Duodenal mucosa (tissue), 2 donors: ENCODE data around the gene AKT1.
A peak's percentile ranks its signal among the peaks of the same experiment; 100 is the strongest.

Source experiments
- H3K27ac ChIP-seq: one replicate; pipeline ENCODE4 v1.7.0; 2013; ENCODE audit warnings: low read depth, low read length
- H3K27me3 ChIP-seq, 2 donors: one replicate each; pipeline ENCODE4 v1.7.0; 2013; ENCODE audit warnings: low read length in 2 of 2, control low read depth in 1 of 2; ENCODE audit not compliant: insufficient read depth in 2 of 2, control insufficient read depth in 1 of 2
- H3K36me3 ChIP-seq, 2 donors: one replicate each; pipeline ENCODE4 v1.7.0; 2013; ENCODE audit warnings: low read length in 2 of 2, control low read depth in 1 of 2; ENCODE audit not compliant: insufficient read depth in 2 of 2, control insufficient read depth in 1 of 2
- H3K4me1 ChIP-seq, 2 donors: one replicate each; pipeline ENCODE4 v1.7.0; 2013; ENCODE audit warnings: low read length in 2 of 2, control low read depth in 1 of 2; ENCODE audit not compliant: insufficient read depth in 2 of 2, control insufficient read depth in 1 of 2
- H3K4me3 ChIP-seq, 2 donors: one replicate each; pipeline ENCODE4 v1.7.0; 2013; ENCODE audit warnings: low read length in 2 of 2, low read depth in 1 of 2
- H3K9ac ChIP-seq, 2 donors: one replicate each; pipeline ENCODE4 v1.7.0; 2013; ENCODE audit warnings: low read length in 2 of 2, low read depth in 1 of 2
- H3K9me3 ChIP-seq, 2 donors: one replicate each; pipeline ENCODE4 v1.7.0; 2013; ENCODE audit warnings: low read length in 2 of 2, control low read depth in 1 of 2; ENCODE audit not compliant: control insufficient read depth in 1 of 2

Gene AKT1

DNA sequence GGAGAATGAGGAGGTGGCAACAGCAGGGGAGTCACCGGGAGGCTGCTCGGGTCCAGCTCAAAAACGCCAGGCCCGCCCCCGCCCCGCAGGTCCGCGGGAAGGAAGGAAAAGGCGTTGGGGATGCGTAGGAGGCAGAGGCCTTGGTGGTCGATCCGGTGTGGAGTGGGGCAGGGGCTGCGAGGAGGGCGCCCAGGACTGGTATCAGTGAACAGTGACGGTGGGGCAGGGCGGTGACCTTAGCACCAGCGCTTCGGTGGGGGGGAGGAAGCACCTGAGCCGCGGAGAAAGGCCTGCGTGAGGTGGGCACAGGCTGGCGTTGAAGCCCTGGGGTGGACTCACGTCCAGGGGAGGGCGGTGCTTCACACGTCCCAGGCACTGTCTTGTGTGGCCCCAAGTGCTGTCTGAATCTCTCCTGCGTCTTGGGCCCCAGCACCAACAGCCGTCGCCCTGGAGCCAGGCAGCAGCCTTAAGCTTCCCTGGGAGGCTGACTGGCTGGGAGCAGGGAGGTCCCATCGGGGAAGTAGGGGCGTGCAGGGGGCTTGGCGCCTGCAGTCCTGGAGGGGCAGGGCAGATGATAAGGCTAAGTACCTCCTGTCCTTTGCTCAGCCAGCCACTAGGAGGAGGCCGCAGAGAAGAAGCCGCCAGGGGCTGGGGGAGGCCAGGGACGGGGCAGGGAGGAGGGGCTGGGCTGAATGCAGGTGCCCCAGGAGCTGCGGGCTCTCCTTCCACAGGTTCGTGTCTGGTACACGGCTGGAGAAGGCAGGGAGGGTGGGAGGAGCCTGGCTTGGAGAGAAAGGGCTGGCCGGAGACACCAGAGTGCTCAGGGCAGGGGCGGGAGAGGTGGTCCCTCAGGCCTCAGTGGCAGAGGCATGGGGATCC, 31.9 kb upstream of the AKT1 start:
- H3K4me1 ChIP-seq = peaks cover 8 to 19% of the 10 kb centered on the region in 2 donors
- H3K9me3 ChIP-seq = no peaks in the 10 kb centered on the region
- H3K4me3 ChIP-seq = peak overlapping the region; percentile 69 to 73
- peak overlapping the region; percentile 54 to 64 for H3K9ac ChIP-seq
- H3K27me3 ChIP-seq = peaks cover 5 to 6% of the 10 kb centered on the region in 2 donors
- no peaks in the 10 kb centered on the region for H3K36me3 ChIP-seq
- no peak overlapping the region for H3K27ac ChIP-seq

DNA sequence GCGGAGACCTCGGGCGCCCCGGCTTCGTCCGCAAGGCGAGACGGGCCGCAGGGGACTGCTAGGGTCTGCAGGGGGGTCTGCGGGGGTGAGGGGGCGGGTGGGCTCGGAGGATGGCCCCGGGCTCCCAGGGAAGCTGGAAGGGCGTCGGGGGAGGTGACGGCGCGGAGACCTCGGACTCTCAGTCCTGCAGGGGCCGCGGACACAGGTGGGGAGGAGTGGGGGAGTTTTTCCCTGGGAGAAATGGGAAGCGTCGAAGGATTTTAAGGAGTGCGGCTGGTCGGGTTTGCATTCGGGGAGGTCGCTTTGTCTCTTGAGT, 31.3 kb upstream of the AKT1 start:
- peak overlapping the region; percentile 69 to 73 for H3K4me3 ChIP-seq
- no peaks in the 10 kb centered on the region for H3K36me3 ChIP-seq
- peak overlapping the region; percentile 54 to 64 for H3K9ac ChIP-seq
- peaks cover 5 to 6% of the 10 kb centered on the region in 2 donors for H3K27me3 ChIP-seq
- peaks cover 8 to 19% of the 10 kb centered on the region in 2 donors for H3K4me1 ChIP-seq
- H3K27ac ChIP-seq = no peak overlapping the region
- no peaks in the 10 kb centered on the region for H3K9me3 ChIP-seq

DNA sequence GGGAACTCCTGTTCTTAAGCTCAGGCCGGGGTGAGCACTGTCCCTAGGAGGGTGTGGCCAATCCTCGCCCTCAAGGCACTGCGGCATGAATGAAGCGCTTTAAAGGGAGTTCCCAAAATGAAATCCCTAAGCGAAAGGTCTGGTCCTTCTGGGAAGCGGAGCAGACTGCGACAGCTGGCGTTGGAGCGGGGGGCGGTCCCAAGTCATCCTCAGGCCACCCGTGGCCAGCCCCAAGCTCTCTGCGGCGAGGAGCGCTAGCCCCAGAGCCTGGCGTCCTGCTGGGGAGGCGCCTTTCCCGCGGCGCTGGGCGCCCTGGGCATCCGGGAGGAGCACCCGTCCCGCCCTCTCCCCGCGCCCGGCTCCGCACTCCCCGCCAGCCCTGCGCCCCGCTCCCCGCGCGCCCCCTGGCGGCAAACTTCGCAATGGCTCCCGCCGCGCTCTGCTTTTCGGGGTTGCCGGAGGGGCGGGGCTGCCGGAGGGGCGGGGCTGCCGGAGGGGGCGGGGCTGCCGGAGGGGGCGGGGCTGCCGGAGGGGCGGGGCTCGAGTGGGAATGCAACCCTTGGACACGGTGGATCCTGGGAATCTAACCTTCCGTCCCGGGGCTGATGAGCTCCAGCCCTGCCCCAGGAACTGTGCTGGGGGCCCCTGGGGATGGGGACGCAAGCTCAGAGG, 30.8 kb upstream of the AKT1 start:
- Histone ChIP-seq H3K27me3 (peaks cover 5 to 6% of the 10 kb centered on the region in 2 donors), H3K4me3 (peak overlapping the region; percentile 69 to 73), H3K36me3 (no peaks in the 10 kb centered on the region), H3K9ac (no peak overlapping the region), H3K27ac (no peak overlapping the region), H3K4me1 (peaks cover 8 to 21% of the 10 kb centered on the region in 2 donors), H3K9me3 (no peaks in the 10 kb centered on the region)

DNA sequence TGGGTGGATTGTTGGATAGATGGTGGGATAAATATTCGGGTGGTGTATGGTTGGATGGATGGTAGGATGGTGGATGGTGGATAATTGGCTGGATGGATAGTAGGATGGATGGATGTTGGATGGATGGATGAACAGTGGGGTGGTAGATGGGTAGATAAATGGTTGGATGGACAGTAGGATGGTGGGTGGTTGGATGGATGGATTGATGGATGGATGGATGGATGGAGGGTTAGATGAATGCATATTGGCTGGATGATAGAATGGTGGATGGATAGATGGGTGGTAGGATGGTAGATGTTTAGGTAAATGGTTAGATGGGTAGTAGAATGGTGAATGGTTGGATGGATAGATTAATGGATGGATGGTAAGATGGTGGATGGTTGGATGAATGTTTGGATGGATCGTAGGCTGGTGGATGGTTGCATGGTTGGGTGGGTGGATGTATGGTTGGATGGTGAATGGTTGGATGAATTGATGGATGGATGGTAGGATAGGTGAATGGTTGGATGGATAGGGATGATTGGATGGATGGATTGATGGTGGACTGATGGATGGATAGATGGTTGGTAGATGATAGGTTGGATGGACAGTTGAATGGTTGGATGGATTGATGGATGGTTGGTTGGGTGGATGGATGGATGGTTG, 28.9 kb upstream of the AKT1 start:
- Histone ChIP-seq H3K9me3 (no peaks in the 10 kb centered on the region), H3K4me1 (peaks cover 8 to 25% of the 10 kb centered on the region in 2 donors), H3K4me3 (no peak overlapping the region), H3K36me3 (no peaks in the 10 kb centered on the region), H3K27me3 (peaks cover 5 to 6% of the 10 kb centered on the region in 2 donors), H3K27ac (no peak overlapping the region), H3K9ac (no peak overlapping the region)

DNA sequence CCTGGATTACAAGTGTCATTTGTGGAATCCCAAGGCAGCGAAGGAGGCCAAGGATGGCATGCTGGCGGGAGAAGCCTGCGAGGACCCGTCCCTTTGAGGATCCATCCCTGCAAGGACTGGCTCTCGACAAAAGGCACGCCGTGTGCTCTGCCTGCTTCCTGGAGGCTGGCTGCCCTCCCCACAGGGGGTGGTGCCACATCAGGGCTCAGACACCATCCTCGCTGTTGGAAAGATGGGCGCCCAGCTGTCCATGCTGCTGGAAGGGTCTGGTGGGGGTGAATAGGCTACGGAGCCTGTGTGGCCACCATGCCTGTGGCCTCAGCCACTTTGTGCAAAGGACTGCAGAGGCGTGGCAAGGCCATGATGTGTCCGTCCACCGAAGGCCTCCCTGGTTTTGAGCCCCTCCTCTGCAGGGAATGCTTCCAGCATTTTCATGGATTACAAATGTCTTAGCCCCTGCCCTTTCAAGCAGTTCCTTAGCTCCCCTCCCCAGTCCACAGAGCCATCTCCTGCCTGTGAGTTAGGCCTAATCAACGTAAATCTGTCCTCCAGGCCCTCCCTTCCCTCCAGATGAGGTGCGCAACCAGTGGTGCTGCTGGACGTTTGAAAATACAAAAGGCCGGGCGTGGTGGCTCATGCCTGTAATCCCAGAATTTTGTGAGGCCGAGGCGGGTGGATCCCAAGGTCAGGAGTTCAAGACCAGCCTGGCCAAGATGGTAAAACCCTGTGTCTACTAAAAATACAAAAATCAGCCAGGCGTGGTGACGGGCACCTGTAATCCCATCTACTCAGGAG, 27.5 kb upstream of the AKT1 start:
- peaks cover 8 to 25% of the 10 kb centered on the region in 2 donors for H3K4me1 ChIP-seq

DNA sequence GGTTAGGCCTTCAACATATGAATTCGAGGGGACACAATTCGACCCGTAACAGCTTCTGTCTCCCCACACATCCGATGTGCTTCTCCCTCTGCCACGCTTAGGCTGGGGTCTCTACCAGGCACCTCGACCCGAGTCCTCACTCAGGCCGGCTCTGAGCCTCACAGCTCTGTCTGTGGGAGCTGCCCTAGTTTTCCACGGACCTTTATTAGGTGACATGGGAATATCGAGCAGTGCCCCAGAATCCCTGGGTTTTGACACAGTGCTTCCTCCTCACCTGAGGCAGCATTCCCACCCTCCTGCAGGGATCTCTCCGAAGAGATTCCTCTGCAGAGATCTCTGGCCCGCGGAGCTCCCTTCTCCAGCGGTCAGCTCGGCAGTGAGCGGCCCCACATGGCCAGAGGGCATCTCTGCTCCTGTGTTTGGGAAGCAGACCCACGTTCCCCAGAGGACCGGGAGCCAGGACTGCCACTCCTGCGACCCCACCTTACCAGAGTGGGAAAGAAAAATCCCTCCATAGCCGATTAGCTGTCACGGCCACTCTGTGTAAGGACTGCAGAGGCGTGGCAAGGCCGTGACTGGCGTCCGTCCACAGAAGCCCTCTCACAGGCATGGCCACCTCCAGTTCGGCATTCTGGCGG, 26.5 kb upstream of the AKT1 start:
- Histone ChIP-seq H3K27me3 (peaks cover 5 to 6% of the 10 kb centered on the region in 2 donors), H3K4me3 (no peak overlapping the region), H3K27ac (no peak overlapping the region), H3K9ac (no peak overlapping the region), H3K36me3 (no peaks in the 10 kb centered on the region), H3K9me3 (no peaks in the 10 kb centered on the region), H3K4me1 (peaks cover under 1 to 17% of the 10 kb centered on the region in 2 donors)

More for the DNA sequence above, 27.5 kb upstream of the AKT1 start:
- no peaks in the 10 kb centered on the region for H3K9me3 ChIP-seq
- H3K9ac ChIP-seq = no peak overlapping the region
- no peak overlapping the region for H3K4me3 ChIP-seq
- H3K27ac ChIP-seq = no peak overlapping the region
- H3K27me3 ChIP-seq = peaks cover 5 to 6% of the 10 kb centered on the region in 2 donors
- no peaks in the 10 kb centered on the region for H3K36me3 ChIP-seq

DNA sequence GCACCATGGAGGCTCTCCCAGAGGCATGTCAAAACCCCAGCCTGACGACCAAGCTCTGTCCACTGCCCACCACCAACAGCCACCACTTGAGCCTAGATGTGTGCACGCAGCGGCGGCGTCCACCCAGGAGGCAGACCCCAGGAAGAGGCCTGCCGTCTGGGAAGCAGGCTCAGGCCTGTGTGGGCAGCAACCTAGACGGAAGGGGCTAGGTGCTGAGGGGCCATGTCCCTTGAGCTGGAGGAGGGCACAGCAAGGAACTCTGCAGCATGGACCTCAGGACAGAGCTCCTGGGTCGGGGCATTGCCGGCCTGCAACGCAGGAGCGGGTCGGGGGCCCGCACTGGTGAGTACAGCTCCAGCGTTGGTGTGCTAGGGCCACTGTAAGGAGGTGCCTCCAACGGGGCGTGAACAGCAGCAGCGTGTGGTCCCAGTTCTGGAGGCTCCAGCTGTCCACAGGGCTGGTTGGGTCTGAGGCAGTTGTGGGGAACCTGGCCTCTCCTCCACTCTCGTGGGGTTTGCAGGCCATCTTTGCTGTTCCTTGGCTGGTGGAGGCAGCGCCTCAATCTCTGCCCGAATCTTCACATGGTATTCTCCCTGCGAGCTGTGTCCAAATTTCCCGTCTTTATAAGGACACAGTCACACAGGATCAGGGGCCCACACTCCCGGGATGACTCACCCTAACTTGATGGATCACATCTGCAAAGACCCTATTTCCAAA, 25.8 kb upstream of the AKT1 start:
- no peak overlapping the region for H3K9ac ChIP-seq
- H3K27me3 ChIP-seq = peaks cover 5 to 6% of the 10 kb centered on the region in 2 donors

DNA sequence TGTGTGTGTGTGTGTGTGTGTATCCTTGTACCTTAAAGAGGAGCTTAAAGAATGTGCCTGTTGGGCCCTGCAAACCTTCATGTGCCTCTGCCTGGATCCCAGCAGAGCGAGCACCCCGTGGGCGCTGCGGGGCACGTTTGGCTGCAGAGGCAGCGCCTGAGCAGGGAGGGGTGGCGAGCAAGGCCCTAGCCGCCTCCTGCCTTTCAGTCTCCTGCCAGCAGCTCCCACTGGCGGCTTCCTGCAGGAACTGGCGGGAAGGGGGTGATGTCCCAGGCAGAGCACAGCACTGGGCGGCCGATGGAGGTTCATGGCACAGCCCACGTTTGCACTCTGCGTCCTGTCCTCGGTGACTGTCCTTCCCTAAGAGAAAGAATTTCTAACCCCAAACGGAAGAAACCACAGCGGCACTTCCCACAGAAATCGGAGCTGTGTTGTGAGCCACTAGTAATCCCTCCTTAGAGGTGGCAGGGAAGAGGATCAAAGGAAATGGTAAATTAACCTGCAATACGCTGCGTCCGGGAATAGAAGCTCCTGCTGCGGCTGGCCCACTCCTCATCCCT, 25.2 kb upstream of the AKT1 start:
- no peak overlapping the region for H3K9ac ChIP-seq
- H3K36me3 ChIP-seq = no peaks in the 10 kb centered on the region
- no peak overlapping the region for H3K4me3 ChIP-seq
- peaks cover 7 to 14% of the 10 kb centered on the region in 2 donors for H3K4me1 ChIP-seq
- H3K27ac ChIP-seq = no peak overlapping the region
- H3K27me3 ChIP-seq = peaks cover 5 to 6% of the 10 kb centered on the region in 2 donors
- no peaks in the 10 kb centered on the region for H3K9me3 ChIP-seq

More for the DNA sequence above, 25.8 kb upstream of the AKT1 start:
- no peaks in the 10 kb centered on the region for H3K9me3 ChIP-seq
- H3K27ac ChIP-seq = no peak overlapping the region
- H3K36me3 ChIP-seq = no peaks in the 10 kb centered on the region
- peaks cover 6 to 20% of the 10 kb centered on the region in 2 donors for H3K4me1 ChIP-seq
- no peak overlapping the region for H3K4me3 ChIP-seq

DNA sequence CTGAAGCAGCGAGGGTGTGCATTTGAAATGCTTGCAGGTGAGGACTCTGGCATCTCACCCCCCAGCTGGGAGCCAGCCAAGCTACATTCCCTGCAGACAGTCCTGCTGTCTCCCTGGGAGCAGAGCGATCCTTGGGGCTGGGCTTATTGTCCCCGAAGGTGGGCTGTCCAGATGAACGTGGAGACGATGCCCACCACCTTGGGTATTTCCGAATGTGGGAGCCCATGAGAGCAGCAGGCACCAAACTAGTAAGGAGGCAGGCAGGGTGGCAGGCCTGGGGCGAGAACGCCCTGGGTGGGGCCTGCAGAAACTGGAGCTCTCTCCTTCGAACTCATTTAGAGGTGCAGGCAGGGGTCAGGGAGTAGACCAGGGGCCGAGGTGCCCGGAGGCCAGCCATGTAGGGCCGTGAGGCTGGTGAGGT, 23.8 kb upstream of the AKT1 start:
- Histone ChIP-seq H3K36me3 (no peaks in the 10 kb centered on the region), H3K27me3 (no peaks in the 10 kb centered on the region)

More for the DNA sequence above, 23.8 kb upstream of the AKT1 start:
- Histone ChIP-seq H3K4me3 (no peak overlapping the region), H3K4me1 (peaks cover 9 to 20% of the 10 kb centered on the region in 2 donors), H3K9me3 (no peaks in the 10 kb centered on the region), H3K27ac (no peak overlapping the region), H3K9ac (no peak overlapping the region)
